H1 (cell line): ENCODE measurements around the gene SMIM31.

Experiments used
- ATF2 ChIP-seq: IDR thresholded peaks from 2 replicates; pipeline ENCODE4 v1.6.1; 2012; ENCODE audit warnings: low read length, inconsistent platforms
- ATF3 ChIP-seq: IDR thresholded peaks from 2 replicates; pipeline ENCODE4 v1.6.1; 2011; ENCODE audit warnings: low read depth, mild to moderate bottlenecking, low read length; ENCODE audit not compliant: insufficient read depth
- BCL11A ChIP-seq, 2 experiments: IDR thresholded peaks; one replicate each; pipeline ENCODE4 v1.6.1; 2011; ENCODE audit warnings: low read depth in 2 of 2, low read length in 2 of 2, mild to moderate bottlenecking in 2 of 2
- CTCF ChIP-seq, 3 experiments: IDR thresholded peaks; 1 replicate in 2 of 3; 2 replicates in 1 of 3; pipeline versions ENCODE4 v1.5.1 to v1.6.1; 2011; ENCODE audit warnings: low read length in 3 of 3, mild to moderate bottlenecking in 3 of 3, inconsistent platforms in 2 of 3, low read depth in 1 of 3, moderate library complexity in 1 of 3; ENCODE audit not compliant: insufficient read depth in 1 of 3; ENCODE audit errors: control extremely low read depth in 1 of 3
- MAX ChIP-seq: IDR thresholded peaks from 2 replicates; pipeline ENCODE4 v1.6.1; 2012; ENCODE audit warnings: inconsistent platforms
- POLR2A ChIP-seq, 2 experiments: IDR thresholded peaks; 1 replicate in 1 of 2; 2 replicates in 1 of 2; pipeline ENCODE4 v1.6.1; 2011; ENCODE audit warnings: low read depth in 2 of 2, low read length in 2 of 2, mild to moderate bottlenecking in 2 of 2; ENCODE audit errors: control extremely low read depth in 1 of 2
- RAD21 ChIP-seq, 2 experiments: IDR thresholded peaks in 1 of 2; conservative IDR thresholded peaks in 1 of 2; 2 replicates each; pipeline ENCODE4 v1.6.1; 2011; ENCODE audit warnings: low read depth in 2 of 2, low read length in 2 of 2, improper control_type of control experiment in 1 of 2, inconsistent platforms in 1 of 2, mild to moderate bottlenecking in 1 of 2, moderate library complexity in 1 of 2
- SIX5 ChIP-seq: IDR thresholded peaks from 2 replicates; pipeline ENCODE4 v1.6.1; 2011; ENCODE audit warnings: mild to moderate bottlenecking, low read depth, low read length
- TAF1 ChIP-seq: IDR thresholded peaks from 2 replicates; pipeline ENCODE4 v1.6.1; 2011; ENCODE audit warnings: mild to moderate bottlenecking, low read depth, low read length

- no peak for TF ChIP-seq POLR2A (IDR thresholded peaks at IDR 0.05; ENCODE audit: control extremely low read depth in 1 of 2, low read depth in 2 of 2, low read length in 2 of 2)
- TF ChIP-seq CTCF (IDR thresholded peaks at IDR 0.05; ENCODE audit: control extremely low read depth in 1 of 3, insufficient read depth in 1 of 3, low read depth in 1 of 3, low read length in 3 of 3): no peak
- no peak for TF ChIP-seq BCL11A (IDR thresholded peaks at IDR 0.05; ENCODE audit: low read depth in 2 of 2, low read length in 2 of 2)
- no peak for TF ChIP-seq ATF3
- TF ChIP-seq MAX: no peak
- TF ChIP-seq TAF1: no peak
- TF ChIP-seq SIX5: no peak
- TF ChIP-seq RAD21 (IDR thresholded peaks at IDR 0.05 in 1 of 2, conservative IDR thresholded peaks at IDR 0.05 in 1 of 2; ENCODE audit: low read depth in 2 of 2, low read length in 2 of 2): no peak
- no peak for TF ChIP-seq ATF2
These were observed 94.2 kb downstream of the SMIM31 start for GRCh38 chr4:164847967-164848649.
